ENCODE results near the gene CMTR2. TPM values are rescaled to one million over a fixed set of nuclear protein-coding genes. Genes with fewer than 3 reads are reported as not detected.

Gene CMTR2
- total RNA-seq, 2 donors from 2014 or later, result 16.0 to 17.4 TPM

- H3K4me1 ChIP-seq, result no peaks in the 10 kb centered on the region
- no peaks in the 10 kb centered on the region for H3K9me3 ChIP-seq
- TF ChIP-seq, protein P1, sequence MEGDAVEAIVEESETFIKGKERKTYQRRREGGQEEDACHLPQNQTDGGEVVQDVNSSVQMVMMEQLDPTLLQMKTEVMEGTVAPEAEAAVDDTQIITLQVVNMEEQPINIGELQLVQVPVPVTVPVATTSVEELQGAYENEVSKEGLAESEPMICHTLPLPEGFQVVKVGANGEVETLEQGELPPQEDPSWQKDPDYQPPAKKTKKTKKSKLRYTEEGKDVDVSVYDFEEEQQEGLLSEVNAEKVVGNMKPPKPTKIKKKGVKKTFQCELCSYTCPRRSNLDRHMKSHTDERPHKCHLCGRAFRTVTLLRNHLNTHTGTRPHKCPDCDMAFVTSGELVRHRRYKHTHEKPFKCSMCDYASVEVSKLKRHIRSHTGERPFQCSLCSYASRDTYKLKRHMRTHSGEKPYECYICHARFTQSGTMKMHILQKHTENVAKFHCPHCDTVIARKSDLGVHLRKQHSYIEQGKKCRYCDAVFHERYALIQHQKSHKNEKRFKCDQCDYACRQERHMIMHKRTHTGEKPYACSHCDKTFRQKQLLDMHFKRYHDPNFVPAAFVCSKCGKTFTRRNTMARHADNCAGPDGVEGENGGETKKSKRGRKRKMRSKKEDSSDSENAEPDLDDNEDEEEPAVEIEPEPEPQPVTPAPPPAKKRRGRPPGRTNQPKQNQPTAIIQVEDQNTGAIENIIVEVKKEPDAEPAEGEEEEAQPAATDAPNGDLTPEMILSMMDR (IDR thresholded peaks at IDR 0.05), result no peak
- H3K4me3 ChIP-seq, result peak overlapping the region; percentile 48
- H3K27ac ChIP-seq, result peak overlapping the region; percentile 76
- intact Hi-C loops (cut with DNase I), result no loop called here
- DNase-seq, result no peak
- peak overlapping the region; percentile 79 to 89 for H3K9ac ChIP-seq (ENCODE audit: low read depth in 2 of 2, low read length in 2 of 2)
- H3K36me3 ChIP-seq, result peaks cover 8% of the 10 kb centered on the region
- no peaks in the 10 kb centered on the region for H3K27me3 ChIP-seq
These were observed 672 bp downstream of the CMTR2 start for GRCh38 chr16:71288570-71288889.

- Histone ChIP-seq H3K4me3 (no peak overlapping the region), H3K9me3 (no peaks in the 10 kb centered on the region), H3K27me3 (no peaks in the 10 kb centered on the region), H3K27ac (no peak overlapping the region), H3K9ac (ENCODE audit: low read depth in 2 of 2, low read length in 2 of 2) (peak overlapping the region in 1 of 2 donors; percentile 30), H3K4me1 (no peaks in the 10 kb centered on the region), H3K36me3 (peaks cover 8% of the 10 kb centered on the region)
- TF ChIP-seq, protein P1 (IDR thresholded peaks at IDR 0.05), result no peak
- no peak for DNase-seq
- intact Hi-C loops (cut with DNase I), result no loop called here
These were observed 1.3 kb downstream of the CMTR2 start for GRCh38 chr16:71287911-71288310.

DNA sequence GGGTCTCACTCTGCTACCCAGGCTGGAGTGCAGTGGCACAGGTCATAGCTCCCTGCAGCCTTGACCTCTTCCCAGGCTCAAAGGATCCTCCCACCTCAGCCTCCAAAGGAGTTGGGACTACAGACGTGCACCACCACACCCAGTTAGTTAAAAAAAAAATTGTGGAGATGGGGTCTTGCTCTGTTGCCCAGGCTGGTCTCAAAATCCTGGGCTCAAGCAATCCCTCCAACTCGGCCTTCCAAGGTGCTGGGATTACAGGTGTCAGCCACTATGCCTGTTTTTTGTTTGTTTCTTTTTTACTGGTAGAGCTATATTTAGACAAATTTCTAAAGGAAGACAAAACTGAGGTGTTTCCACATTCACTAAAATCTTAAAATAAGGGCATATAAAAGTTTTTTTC lies 1.7 kb downstream of the CMTR2 start:
- intact Hi-C loops (cut with DNase I), result no loop called here
- Histone ChIP-seq H3K27ac (no peak overlapping the region), H3K4me1 (no peaks in the 10 kb centered on the region), H3K4me3 (no peak overlapping the region), H3K9me3 (no peaks in the 10 kb centered on the region), H3K36me3 (peaks cover 8% of the 10 kb centered on the region), H3K27me3 (no peaks in the 10 kb centered on the region), H3K9ac (ENCODE audit: low read depth in 2 of 2, low read length in 2 of 2) (no peak overlapping the region)
- no peak for DNase-seq
- TF ChIP-seq, protein P1 (IDR thresholded peaks at IDR 0.05), result no peak

GRCh38 chr16:71283612-71284011 lies 5.6 kb downstream of the CMTR2 start:
- Histone ChIP-seq H3K27me3 (no peaks in the 10 kb centered on the region), H3K27ac (no peak overlapping the region), H3K36me3 (peaks cover 8% of the 10 kb centered on the region), H3K9me3 (no peaks in the 10 kb centered on the region), H3K4me1 (no peaks in the 10 kb centered on the region), H3K4me3 (no peak overlapping the region), H3K9ac (ENCODE audit: low read depth in 2 of 2, low read length in 2 of 2) (no peak overlapping the region)
- no peak for DNase-seq
- intact Hi-C loops (cut with DNase I), result no loop called here
- TF ChIP-seq, protein P1 (IDR thresholded peaks at IDR 0.05), result no peak

DNA sequence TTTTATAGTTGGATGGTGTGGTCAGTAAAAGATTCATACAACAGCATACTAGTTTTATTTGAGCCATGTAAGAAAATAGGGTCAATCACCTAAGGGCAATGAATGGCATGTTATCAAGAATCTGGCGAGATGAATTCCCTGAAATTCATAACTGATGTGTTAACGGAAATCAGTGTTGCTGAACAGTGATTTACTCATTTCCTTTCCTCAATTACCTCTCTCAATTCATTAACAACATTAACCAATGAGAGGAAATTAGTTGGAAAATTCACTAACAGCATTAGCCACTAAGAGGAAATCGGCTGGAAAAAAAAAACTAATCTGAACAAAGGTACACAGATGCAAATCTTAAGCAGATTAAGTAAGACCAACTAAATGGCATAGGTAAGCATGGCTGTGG lies 6.3 kb downstream of the CMTR2 start:
- H3K4me1 ChIP-seq, result no peaks in the 10 kb centered on the region
- H3K36me3 ChIP-seq, result peaks cover 8% of the 10 kb centered on the region
- intact Hi-C loops (cut with DNase I), result no loop called here
- no peaks in the 10 kb centered on the region for H3K9me3 ChIP-seq
- TF ChIP-seq, protein P1 (IDR thresholded peaks at IDR 0.05), result no peak
- H3K9ac ChIP-seq (ENCODE audit: low read depth in 2 of 2, low read length in 2 of 2), result no peak overlapping the region
- H3K27ac ChIP-seq, result no peak overlapping the region
- DNase-seq, result no peak
- H3K4me3 ChIP-seq, result no peak overlapping the region
- no peaks in the 10 kb centered on the region for H3K27me3 ChIP-seq

All from colonic mucosa (tissue), 4 donors.